COLO829 (cell line): ENCODE data around the gene CYP19A1.
"Not testable (repeated sequence)": the region's sequence is repeated elsewhere in the genome, so short reads cannot be mapped to it uniquely, and the experiment has no call there.

Source experiments
- DNase-seq: peaks from one replicate; pipeline ENCODE4 v3.0.0; 2012; ENCODE audit warnings: low spot score

Gene CYP19A1

DNA sequence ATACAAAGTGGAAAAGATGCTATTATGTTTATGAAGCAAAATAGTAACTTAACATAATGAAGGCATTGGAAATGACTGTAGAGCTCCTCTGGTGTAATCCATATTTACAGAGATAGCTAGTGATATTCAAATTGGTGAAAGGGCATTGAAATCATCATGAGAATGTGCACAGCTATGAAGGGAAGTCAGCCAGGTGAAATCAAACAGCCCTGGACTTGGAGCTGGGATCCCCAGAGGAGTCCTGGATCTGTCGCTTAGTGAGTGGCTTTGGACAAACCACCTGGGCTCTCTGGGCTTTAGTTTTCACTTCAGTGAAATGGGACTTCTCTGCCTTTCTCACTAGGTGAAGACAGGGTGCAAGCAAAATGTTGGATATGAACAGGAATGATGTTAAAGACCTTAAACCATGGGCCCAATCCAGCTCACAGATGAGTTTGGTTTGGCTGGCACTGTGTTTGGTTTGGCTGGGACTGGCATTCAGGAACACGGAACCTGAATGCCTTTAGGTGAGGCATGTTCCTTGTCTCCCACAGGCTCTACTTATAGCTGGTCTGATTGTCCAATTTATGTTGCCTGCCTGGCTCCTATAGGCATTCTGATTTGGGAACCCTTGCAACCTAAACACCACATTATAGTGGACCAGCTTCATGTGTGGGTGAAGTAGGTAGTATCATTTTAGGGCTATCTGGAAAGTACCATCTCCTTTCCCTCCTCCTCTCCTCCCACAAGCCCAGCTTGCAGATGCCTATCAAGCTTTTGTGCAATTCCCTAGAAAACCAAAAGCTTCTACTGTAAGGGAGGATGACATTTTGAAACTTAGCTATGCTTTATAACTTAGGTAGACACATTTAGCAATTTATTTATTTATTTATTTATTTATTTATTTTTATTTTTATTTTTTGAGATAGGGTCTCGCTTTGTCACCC lies 133.1 kb downstream of the CYP19A1 start:
- DNase-seq: no peak

DNA sequence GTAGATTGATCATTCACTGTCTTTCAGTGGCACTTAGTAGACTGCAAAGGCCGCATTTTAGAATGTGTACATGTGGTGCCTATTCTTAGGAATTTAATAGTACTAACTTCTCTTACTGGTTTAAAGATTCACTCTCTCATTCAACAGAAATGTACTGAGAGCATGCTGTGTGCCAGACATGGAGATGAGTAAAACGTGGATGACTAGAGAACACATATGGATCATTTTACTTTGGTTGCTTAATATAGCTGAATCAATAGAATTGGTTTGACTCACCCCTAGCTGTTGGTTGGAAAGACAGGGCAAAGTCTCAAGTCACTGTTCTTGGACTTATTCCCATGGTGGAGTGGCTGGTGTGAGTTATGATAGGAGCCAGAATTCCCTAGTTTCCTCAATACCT lies 134.6 kb downstream of the CYP19A1 start:
- no peak for DNase-seq

DNA sequence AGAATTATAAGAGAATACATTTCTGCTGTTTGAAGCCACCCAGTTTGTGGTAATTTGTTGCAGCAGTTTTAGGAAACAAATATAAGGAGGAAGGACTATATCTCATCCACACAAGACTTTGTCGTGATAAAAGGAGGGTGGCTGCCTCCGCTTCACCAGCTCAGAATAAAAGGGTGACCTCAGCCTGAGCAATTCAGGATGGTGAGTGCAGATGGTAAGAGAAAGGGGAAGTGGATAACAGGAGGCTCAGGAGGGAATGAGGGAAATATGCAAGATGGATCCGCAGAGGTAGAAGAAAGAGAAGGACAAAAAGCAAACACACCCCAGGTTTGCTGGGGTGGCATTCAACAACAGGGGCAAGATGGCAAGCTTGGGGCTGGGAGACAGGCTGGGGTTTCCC lies 135.6 kb downstream of the CYP19A1 start:
- no peak for DNase-seq

DNA sequence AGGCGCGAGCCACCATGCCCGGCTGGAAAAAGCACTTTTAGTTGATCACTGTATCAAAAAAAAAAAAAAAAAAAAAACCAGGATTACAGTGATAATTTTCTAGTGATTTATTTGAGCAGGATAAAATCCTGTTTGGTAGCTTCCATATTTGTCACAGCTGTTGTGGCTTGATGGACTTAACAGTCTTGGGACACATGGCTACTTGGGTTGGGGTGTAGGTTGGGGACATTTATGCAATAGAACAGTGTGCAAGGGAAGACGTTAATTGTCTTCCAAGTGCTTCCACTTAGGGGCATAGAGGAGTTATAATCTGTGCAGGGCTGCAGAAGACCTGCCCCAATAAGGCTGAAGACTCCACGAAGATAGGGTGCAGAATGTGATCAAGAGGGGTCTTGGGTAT lies 136.8 kb downstream of the CYP19A1 start:
- no peak for DNase-seq

DNA sequence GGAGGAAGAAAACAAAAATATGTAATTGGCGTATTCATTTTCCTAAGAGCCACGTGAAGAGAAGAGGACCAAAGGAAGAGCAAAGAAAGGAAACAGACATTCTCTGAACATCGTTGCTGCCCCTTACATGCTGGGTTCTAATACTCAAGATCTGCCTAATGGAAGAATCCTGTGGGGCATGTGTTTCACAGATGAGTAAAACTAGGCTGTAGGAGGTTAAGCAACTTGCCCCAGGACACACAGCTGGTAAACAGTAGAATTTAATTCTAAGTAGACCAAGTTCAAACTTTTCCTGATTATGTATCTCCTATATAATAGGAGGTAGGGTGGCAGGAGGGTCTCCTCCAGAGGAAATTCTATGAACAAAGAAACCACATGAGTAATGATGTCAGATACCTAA lies 137.6 kb downstream of the CYP19A1 start:
- DNase-seq: no peak

DNA sequence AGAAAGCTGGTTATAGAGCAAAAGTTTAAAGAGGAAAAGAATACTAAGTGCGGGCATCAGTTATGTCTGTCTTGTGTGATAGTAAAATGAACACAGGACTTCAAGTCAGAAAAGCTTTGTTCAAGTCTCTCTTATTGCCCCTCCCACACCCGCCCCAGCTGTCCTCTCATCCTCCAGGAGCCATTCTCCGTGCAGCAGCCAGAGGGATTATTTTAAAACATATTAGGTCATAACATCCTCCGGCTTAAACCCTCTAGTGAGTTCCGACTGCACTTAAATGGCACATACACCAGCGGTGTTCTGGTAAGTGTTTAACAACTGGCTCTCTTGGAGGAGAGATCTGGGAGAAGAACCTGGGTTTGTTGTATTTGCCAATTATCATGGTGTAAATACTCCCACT lies 138.9 kb downstream of the CYP19A1 start:
- no peak for DNase-seq

GRCh38 chr15:51198701-51199232 lies 139.6 kb downstream of the CYP19A1 start:
- DNase-seq: no peak

DNA sequence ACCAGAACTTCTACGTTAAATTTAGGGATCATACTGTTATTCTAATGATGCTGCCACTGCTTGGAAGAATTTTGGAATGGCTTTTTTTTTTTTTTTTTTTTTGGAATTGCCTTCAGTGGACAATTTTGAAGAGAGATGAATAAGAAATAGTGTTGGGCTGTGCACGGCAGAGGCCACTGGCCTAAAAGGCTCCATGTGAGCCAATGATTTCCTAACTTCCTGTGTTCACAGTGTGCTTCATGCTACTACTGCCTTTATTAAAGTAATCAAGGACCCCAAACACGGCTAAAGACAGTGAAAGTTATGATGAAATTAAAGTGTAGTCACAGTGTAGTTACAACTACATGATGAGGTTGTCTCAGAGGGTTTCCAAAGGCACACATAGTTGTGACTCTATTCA lies 142.9 kb downstream of the CYP19A1 start:
- DNase-seq: no peak

- DNase-seq: no peak
These were observed 144.4 kb downstream of the CYP19A1 start for GRCh38 chr15:51193979-51194378.

GRCh38 chr15:51193526-51193925 lies 144.9 kb downstream of the CYP19A1 start:
- DNase-seq: no peak

DNA sequence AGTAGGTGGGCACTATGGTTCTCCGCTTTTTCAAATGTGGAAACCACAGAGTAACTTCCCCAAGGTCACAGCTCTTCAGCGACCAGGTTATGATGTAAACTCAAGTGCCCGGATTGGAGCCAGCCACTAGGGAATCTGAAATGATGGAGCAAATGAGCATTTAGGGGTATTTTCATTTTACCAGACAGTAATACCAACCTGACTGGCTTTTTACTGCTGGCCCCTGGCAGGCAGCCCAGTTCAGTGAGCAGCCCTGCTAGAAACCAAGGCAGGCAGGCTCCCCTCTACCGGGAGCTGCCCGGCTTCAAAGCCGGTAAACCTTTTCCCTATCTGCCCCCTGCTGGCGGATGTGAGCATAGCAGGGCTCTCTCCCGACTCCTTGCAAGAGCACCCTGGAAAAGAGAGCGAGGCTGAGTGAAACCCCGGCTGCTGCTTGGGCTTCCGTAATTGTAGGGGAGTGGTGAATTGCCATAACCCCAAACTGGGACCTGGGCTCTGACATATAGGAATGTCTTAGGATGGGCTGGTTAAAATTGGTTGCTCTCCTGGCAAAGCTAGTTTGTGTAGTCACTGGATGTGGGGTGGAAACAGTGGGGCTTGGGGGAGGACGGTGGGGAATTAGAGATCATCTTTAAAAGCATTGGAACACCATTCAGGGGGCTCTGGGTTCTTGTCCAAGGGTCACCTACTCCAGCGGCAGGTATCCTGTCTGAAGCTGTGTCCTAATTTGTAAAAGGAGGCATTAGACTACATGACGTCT lies 145.7 kb downstream of the CYP19A1 start:
- peak; percentile 39 for DNase-seq

DNA sequence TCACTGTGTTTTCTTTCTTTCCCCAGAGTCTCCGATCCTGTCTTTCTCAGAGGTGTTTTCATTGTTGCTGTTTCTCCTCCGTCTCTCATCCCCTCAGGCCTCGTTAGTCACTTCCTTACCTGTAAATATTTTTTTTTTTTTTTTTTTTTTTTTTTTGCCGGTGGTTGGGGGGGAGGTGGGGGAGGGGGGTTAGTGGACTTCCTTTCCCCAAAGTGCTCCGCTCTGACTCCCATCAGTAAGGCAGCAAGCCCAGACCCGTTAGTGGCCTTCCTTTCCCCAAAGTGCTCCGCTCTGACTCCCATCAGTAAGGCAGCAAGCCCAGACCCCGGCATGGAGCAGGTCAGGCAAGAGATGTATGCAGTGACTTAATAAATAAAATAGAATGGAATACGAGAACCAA lies 146.6 kb downstream of the CYP19A1 start:
- no peak for DNase-seq

GRCh38 chr15:51191072-51191670 lies 147.2 kb downstream of the CYP19A1 start:
- DNase-seq: no peak

DNA sequence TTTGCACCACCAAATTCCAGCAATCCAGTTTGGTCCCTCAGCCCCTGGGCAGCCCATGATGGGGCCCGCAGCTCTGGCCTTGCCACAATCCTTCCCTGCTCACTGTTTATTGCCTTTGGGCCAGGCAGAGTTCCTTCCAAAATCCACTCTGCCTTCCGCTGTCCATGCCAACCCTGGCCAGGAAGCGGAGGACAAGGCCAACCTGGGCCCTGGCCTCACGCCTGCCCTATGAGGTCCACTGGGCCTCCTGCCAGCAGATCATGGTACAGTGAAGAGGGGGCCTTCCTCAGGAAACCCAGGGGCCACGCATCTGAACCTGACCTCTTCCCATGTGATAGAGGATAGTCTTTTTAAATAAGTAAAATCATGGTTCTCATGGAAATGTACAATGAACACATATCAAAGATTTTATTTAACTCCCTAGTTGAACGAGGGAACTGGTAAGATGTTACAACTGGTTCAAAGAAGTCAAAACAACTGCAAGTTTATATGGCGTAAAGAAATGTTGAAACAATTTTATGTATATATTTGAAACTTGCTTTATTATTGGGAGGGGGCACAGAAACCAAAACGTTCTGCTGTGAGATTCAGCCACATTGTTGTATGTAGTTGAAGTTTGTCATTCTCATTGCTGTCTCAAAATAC lies 147.8 kb downstream of the CYP19A1 start:
- DNase-seq: no peak

DNA sequence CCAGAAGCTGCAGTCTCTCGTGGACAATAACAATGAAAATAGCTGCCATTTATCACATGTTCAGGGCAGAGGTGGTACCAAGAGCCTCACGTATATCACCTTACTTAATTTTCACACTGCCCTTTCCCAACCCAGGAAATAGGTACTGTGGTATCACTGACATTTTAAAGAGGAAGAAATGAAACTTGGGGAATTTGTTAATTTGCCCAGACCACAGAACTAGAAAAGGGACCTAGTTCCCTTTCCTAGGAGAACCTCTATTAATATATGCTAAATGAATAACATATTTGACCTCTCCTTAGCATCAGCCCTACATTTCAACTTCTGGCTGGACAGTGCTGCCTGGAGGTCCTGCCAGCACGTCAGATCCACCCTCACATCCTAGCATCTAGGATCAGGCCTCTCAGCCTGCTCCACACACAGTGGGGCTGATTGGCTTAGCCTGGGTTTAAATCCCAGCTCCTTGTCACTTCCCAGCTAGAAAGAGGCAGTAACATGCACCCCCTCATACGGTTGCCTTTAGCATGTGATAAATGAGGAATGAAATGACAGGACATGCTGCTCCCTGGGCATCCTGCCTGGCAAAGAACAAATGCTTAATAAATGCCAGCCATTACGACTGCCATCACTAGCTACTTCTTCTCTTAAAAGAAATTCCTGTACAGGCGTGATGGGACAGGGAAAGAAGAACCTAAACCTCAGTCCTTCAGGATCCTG lies 148.6 kb downstream of the CYP19A1 start:
- no peak for DNase-seq

- DNase-seq: not testable (repeated sequence)
These were observed 149.6 kb downstream of the CYP19A1 start for GRCh38 chr15:51188791-51189190.

GRCh38 chr15:51186891-51187290 lies 151.5 kb downstream of the CYP19A1 start:
- no peak for DNase-seq

GRCh38 chr15:51186181-51186705 lies 152.2 kb downstream of the CYP19A1 start:
- no peak for DNase-seq

DNA sequence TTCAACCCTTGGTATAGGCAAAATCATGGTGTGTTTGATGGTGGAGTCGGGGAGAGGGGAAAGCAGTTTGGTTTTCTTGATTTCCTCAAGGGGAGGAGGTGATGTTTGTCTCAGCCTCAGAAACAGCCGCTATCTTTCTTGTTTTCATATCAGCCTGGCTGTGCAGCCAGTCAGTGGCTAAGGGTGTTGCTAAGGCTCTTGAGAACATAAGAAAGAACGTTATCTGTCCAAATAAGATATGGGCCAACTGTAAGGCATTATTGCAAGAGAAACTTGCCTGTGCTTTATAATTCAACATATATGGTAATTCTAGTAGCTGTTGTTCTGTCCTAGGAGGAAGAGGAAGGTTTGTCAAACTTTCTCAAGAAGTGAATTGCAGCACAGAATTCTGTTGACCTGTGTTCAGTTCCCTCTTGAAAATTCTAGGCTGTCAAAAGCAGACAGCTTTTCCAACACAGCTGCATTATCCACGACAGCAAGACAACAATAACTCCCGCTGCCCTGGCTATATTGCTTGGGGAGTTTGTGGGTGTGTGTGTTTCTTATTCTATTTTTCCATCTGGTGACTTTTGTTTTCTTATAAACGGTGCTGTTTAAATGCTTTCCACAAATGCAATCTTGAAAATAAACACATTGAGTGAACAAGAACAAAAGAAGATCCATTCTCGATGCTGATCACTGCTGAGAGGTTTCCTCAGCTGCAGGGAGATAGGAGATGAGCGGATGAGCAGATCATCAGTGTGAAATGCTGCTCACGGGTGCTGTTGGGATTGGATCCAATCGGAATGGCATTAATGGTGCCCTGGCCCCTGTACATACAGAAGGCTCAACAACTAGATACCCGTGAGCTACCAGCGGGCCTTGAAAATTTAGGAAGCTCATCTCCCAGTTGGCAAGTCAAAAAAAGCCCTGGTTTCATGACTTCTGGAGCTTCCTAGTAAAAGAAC lies 152.9 kb downstream of the CYP19A1 start:
- DNase-seq: no peak

DNA sequence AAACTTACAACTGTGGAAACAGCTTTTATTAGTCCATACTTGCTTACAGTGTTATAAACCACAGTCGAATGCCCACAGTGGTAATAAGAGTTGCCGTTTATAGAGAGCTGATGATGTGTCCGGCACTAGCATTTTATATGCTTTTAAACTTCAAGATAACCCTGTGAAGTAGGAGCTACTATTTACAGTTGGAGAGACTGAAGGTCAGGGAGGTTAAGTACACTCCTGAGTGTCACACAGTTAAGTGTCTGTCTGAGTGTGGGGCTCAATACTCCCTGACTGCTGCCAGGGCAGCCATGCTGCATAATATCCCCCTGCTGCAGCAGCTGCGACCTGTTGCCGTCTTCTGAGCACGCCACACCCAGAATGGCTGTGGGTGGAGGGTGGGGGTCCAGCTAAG lies 153.8 kb downstream of the CYP19A1 start:
- DNase-seq: no peak
